ENCODE measurements around the gene RBMS3.

Gene RBMS3

DNA sequence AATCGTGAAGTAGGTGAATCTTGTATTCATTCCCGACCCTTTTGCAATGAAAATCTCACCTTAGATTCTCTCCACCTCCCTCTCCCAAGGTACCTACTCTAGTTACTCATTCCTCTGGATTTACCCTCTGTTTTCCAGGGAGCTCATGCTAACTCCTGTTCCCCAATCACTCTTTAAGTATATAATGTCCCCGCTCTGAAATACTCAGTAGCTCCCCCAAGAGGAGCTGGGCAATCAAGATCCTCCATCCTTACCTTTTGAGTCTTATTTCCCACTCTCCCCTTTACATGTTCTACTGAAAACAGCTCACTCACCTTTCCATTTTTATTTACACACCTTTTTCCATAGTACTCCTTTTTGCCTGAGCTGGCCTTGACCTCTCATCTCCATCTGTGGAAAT, 599.9 kb downstream of the RBMS3 start:
- DNase-seq (ENCODE audit: low spot score), result no peak

GRCh38 chr3:29887451-29887850, 606.6 kb downstream of the RBMS3 start:
- no peak for DNase-seq (ENCODE audit: low spot score)

- no peak for DNase-seq (ENCODE audit: low spot score)
These were observed 608.3 kb downstream of the RBMS3 start for GRCh38 chr3:29889215-29889614.

- DNase-seq (ENCODE audit: low spot score), result no peak
These were observed 609.9 kb downstream of the RBMS3 start for GRCh38 chr3:29890801-29891200.

GRCh38 chr3:29892976-29893554, 612.2 kb downstream of the RBMS3 start:
- DNase-seq (ENCODE audit: low spot score), result no peak

DNA sequence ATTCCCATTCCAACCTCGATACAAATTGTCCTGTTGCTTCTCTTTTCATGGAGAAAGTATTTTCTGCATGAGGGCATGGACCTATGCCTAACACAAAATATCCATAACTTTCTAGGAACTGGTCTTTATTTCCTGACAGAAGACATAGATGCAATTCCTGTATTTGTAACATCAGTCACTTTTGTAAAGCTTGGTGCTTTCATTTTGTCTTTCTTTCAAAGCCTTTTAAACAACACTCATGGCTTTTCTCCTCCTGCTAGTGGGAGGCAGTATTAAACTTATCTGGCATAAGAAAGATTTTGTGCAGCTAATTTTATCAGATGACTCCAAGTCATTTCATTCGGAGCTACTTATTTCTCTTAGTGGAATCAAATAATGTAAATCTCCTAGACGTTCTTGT, 616.0 kb downstream of the RBMS3 start:
- DNase-seq (ENCODE audit: low spot score), result no peak

DNA sequence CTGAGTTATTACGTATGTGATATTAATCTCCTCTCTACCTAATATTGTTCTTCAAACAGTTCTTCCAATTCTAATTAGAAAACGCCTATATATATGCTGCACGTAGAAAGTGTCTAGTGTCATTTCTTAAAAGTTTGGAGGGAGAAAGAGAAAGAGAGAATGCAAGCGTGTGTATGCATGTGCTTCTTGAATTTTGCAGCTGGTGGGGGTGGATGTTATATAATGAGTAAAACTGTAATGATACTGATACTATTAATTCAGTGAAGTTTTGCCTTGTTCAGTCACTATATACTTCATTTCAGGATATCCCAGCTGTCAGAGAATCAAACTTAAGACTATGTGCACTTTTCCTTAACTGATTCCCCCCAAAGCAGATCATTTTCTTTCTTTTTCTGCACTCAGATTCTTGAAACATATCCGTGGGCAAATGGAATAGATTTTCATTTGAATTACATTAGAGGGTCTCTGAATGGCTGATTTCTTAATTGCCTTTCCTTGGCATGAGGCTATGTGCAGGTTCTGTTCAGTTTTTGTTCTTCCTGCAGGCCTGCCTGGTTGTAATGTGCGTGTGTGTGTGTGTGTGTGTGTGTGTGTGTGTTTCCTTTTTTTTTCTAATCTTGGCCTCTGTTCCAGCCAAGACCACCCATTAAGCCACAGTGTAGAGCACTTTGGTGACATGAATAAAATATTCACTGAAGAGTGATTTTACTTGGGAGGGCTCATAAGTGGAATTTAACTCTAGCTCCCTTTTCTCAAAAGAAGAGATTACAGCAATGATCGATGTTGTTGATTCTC, 617.5 kb downstream of the RBMS3 start:
- DNase-seq (ENCODE audit: low spot score), result no peak

GRCh38 chr3:29899021-29899420, 618.1 kb downstream of the RBMS3 start:
- no peak for DNase-seq (ENCODE audit: low spot score)

- no peak for DNase-seq (ENCODE audit: low spot score)
These were observed 620.2 kb downstream of the RBMS3 start for GRCh38 chr3:29901097-29901496.

GRCh38 chr3:29903600-29903999, 622.7 kb downstream of the RBMS3 start:
- peak; percentile 51 for DNase-seq (ENCODE audit: low spot score)

- DNase-seq (ENCODE audit: low spot score), result no peak
These were observed 626.0 kb downstream of the RBMS3 start for GRCh38 chr3:29906906-29907305.

DNA sequence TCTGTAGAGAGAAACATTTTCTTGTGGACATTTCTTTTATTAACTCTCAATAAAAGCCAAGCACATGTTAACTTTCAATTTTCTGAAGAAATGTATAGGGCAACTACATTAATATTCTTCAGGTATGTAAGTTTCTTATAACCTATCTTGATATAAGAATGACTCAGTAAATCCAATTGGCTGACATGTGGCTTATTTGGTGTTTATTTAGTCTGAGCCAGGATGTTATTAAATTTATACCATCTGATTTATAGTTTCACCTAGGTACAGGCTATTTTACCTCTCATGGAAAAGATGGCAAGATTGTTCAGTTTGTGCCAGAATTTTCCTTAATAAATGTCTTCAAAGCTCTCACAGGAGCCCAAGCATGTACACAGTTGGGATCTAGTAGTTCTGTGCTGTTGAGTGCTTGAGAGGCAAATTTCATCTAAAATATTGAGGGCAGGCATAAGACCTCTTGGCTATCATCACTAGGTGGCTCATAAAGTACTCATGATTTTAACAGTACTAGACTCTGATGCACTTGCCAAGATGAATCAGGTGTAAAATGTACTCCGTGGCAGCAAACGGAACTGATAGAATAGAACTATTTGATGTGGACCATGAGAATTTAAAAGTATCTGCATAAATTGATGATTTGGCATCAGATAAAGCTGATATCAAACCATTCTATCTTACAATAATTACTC, 631.9 kb downstream of the RBMS3 start:
- DNase-seq (ENCODE audit: low spot score), result no peak

- DNase-seq (ENCODE audit: low spot score), result no peak
These were observed 634.1 kb downstream of the RBMS3 start for GRCh38 chr3:29914861-29915524.

GRCh38 chr3:29919571-29919970, 638.7 kb downstream of the RBMS3 start:
- DNase-seq (ENCODE audit: low spot score), result no peak

GRCh38 chr3:29922992-29923746, 642.3 kb downstream of the RBMS3 start:
- peak; percentile 11 for DNase-seq (ENCODE audit: low spot score)

DNA sequence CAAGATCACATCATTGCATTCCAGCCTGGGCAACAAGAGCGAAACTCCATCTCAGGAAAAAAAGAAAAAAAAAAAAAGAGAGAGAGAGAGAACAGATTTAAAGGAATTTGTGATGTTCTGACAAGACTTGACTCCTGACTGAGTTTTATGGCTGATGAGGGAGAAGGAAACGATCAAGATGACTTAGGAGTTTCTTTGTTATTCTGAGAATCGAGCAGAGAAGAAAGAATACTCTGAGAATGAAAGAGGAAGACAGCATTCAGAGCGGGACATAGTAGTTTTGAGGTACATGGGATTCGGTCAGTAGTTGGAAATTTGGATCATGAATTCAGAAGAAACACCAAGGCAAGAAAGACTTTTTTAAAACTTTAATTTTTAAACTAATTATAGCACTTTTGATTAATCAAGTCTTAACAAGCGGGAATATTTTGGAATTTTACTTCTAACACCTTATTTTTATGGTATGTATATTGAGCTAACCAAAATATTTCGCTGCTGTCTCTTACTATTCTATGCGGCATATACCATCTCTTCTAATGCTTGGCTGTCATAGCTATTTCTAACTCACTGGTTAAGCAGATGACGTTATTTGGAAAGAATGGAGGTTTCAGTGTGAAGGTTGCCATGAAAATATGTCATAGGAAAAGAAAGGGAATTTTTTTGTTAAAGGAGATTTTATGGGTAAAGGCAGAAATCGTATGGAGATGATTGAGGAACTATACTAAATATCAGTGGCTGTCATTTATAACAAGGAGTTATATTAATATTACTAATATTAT, 644.1 kb downstream of the RBMS3 start:
- no peak for DNase-seq (ENCODE audit: low spot score)

- DNase-seq (ENCODE audit: low spot score), result no peak
These were observed 645.5 kb downstream of the RBMS3 start for GRCh38 chr3:29926378-29926777.

GRCh38 chr3:29932696-29933325, 651.9 kb downstream of the RBMS3 start:
- DNase-seq (ENCODE audit: low spot score), result peak; percentile 95

DNA sequence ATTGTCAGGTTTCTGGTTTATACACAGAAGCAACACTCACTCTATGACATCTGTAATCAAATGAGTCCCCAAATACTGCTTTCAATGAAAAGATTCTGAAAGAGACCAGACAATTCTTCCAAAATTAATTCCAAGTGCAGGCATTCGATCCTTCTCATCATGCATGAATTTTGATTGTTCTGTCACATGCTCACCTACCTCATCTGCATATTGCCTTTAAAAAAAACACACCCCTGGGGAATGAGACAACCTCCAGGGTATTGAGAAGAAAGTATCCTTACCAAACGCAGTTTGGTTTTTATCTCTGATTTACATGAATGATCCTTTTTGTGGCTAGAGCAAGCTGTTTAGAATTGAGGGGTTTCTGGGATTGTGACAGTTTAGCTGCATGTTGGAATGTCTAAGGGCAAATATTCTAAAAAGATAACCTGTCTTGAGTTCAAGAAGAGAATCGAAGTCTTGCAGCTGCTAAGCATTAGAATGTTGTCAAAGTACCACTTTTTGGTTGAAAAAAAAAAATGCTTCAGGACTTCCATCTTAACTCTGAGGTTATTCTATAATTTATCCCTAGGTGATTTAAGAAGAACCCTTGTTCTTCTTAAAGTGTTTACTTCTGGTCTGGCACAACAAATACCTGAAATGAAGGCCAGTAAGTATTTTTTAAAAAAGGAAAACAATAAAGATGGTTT, 653.1 kb downstream of the RBMS3 start:
- peak; percentile 70 for DNase-seq (ENCODE audit: low spot score)

DNA sequence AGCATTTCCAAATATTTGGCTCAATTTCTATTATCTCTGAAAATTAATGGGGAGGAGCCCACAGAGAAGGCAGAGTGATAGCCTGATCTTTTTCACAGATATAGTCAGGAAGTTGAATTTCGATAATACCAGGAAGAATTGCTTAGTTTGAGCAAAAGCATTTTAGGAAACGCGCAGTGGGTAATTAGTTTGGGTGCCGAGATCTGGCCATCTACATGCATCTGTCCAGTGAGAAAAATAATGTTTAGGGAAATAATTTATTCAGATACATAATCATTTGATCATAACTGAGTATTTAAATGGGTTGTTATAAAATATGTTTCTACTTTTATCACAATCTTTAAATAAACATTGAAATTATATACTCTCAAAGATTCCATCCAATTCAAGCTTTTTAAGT, 653.9 kb downstream of the RBMS3 start:
- DNase-seq (ENCODE audit: low spot score), result peak; percentile 34
